Lower leg skin (tissue), 3 donors: Measurements from ENCODE around the gene FCSK.

ENCODE experiments used
- POLR2A ChIP-seq, 2 donors: fragments of 450-650 bp; IDR thresholded peaks; one replicate each; pipeline ENCODE4 v1.6.1; 2016 to 2017; ENCODE audit warnings: antibody characterized with exemption in 2 of 2, mild to moderate bottlenecking in 1 of 2, moderate library complexity in 1 of 2
- TF ChIP-seq, protein P1 (sequence below), 3 donors: fragments of 450-650 bp; IDR thresholded peaks; one replicate each; pipeline ENCODE4 v1.5.1; 2016; ENCODE audit warnings: antibody characterized with exemption in 3 of 3, mild to moderate bottlenecking in 3 of 3, moderate library complexity in 2 of 3

DNA sequence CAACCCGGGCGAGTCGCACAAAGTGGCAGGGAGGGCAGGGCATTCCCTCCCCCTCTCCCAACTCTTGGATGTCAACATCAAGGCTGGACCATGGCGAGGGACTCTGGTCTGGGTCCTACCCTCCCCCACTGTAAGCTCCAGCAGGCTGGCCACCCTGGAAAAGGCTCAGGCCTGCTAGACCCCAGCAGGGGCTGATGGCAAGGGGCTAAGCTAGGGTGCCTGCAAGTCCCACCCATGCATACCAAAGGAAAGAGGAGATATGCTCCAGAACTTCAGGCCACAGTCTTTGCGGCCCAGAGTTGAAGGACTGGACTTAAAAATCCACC lies 35.4 kb upstream of the FCSK start:
- TF ChIP-seq, protein P1, sequence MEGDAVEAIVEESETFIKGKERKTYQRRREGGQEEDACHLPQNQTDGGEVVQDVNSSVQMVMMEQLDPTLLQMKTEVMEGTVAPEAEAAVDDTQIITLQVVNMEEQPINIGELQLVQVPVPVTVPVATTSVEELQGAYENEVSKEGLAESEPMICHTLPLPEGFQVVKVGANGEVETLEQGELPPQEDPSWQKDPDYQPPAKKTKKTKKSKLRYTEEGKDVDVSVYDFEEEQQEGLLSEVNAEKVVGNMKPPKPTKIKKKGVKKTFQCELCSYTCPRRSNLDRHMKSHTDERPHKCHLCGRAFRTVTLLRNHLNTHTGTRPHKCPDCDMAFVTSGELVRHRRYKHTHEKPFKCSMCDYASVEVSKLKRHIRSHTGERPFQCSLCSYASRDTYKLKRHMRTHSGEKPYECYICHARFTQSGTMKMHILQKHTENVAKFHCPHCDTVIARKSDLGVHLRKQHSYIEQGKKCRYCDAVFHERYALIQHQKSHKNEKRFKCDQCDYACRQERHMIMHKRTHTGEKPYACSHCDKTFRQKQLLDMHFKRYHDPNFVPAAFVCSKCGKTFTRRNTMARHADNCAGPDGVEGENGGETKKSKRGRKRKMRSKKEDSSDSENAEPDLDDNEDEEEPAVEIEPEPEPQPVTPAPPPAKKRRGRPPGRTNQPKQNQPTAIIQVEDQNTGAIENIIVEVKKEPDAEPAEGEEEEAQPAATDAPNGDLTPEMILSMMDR (IDR thresholded peaks at IDR 0.05) = no peak
- no peak for TF ChIP-seq POLR2A (IDR thresholded peaks at IDR 0.05)
